ENCODE data around the gene SNW1.
A peak's percentile ranks its signal among the peaks of the same experiment; 100 is the strongest.
"Not testable (repeated sequence)": the region's sequence is repeated elsewhere in the genome, so short reads cannot be mapped to it uniquely, and the experiment has no call there.

Gene SNW1

GRCh38 chr14:77747425-77747824 is 13.5 kb downstream of the SNW1 start:
- not testable (repeated sequence) for DNase-seq

GRCh38 chr14:77746064-77746702 is 14.8 kb downstream of the SNW1 start:
- DNase-seq, result no peak

- DNase-seq, result no peak
Observed at GRCh38 chr14:77741438-77741837, 19.5 kb downstream of the SNW1 start.

GRCh38 chr14:77738559-77739250 is 22.3 kb downstream of the SNW1 start:
- peak in 1 of 2 donors; percentile 6 for DNase-seq

- DNase-seq, result no peak
Observed at GRCh38 chr14:77730976-77731497, 29.9 kb downstream of the SNW1 start.

- DNase-seq, result no peak
Observed at GRCh38 chr14:77722301-77722700, 38.7 kb downstream of the SNW1 start.

GRCh38 chr14:77721437-77721836 is 39.5 kb downstream of the SNW1 start:
- no peak for DNase-seq

- no peak for DNase-seq
Observed at GRCh38 chr14:77717608-77718305, 43.2 kb downstream of the SNW1 start.

- no peak for DNase-seq
Observed at GRCh38 chr14:77714926-77715325, 46.0 kb downstream of the SNW1 start.

- no peak for DNase-seq
Observed at GRCh38 chr14:77710364-77710763, 50.6 kb downstream of the SNW1 start.

GRCh38 chr14:77709412-77709811 is 51.5 kb downstream of the SNW1 start:
- no peak for DNase-seq

GRCh38 chr14:77708749-77709148 is 52.2 kb downstream of the SNW1 start:
- no peak for DNase-seq

- peak; percentile 87 to 90 for DNase-seq
Observed at GRCh38 chr14:77707724-77708408, 53.1 kb downstream of the SNW1 start, which contains the start of the genes ALKBH1 and SLIRP. ALKBH1 (minus strand) TSS chr14:77708023; CDS start chr14:77708004, 19 bp downstream. SLIRP (plus strand) TSS chr14:77708103; CDS start chr14:77708112, 9 bp downstream.

GRCh38 chr14:77707355-77707723 is 53.6 kb downstream of the SNW1 start:
- peak in 1 of 2 donors; percentile 11 for DNase-seq

GRCh38 chr14:77691259-77691658 is 69.7 kb downstream of the SNW1 start:
- DNase-seq, result no peak

- no peak for DNase-seq
Observed at GRCh38 chr14:77682158-77682553, 78.8 kb downstream of the SNW1 start.

- no peak for DNase-seq
Observed at GRCh38 chr14:77681196-77682157, 79.5 kb downstream of the SNW1 start.

GRCh38 chr14:77674931-77675330 is 86.0 kb downstream of the SNW1 start:
- no peak for DNase-seq

GRCh38 chr14:77673193-77673592 is 87.8 kb downstream of the SNW1 start:
- no peak for DNase-seq
